ENCODE results near the gene OPA3.

OPA3 gene

DNA sequence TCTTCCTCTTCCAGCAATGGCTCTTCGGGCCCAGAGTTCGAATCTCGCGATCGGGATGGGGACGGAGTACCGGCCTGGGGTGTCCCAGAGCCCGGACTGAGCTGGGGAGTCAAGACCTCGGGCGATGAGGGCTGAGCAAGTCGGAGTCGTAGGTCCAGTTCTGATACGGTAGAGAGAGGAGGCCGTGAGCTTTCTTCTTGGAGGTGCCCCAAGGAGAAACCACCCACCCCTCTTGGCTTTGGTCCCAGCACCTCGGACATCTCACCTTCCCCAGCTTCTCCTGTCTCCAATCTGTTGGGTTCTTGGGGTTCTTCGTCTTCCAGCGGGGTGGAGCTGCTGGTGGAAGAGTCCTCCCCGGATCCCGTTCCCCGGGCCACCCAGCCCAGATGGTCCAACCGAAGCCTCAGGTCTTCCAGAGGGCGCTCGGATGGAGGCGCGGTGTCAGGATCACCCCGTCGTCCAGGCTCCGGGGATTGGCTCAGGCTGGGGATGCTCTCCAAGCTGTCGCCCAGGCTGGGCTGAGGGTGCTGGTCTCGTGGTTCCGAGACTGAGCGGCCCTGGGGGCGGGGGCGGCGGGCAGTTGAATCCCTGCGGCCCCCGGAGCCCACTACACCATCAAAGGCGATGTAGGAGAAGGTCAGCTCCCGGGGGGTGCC is 90.2 kb downstream of the OPA3 start:
- CTCF ChIA-PET = interaction anchor here (0.8 to 6.4 kb wide), 18 partner anchors 9 to 184 kb away, joined by 3 to 99 read pairs (median 4); partner anchors contain the start of genes GIPR and VASP
- no peak for TF ChIP-seq CTCF (IDR thresholded peaks at IDR 0.05; ENCODE audit: control extremely low read depth, extremely low read depth, low read depth, missing control alignments)
- POLR2A ChIA-PET = interaction anchor here (0.8 kb wide), 1 partner anchor 9 kb away, joined by 3 read pairs; no protein-coding TSS in a partner anchor
- DNase-seq (ENCODE audit: extremely low spot score) = no peak

DNA sequence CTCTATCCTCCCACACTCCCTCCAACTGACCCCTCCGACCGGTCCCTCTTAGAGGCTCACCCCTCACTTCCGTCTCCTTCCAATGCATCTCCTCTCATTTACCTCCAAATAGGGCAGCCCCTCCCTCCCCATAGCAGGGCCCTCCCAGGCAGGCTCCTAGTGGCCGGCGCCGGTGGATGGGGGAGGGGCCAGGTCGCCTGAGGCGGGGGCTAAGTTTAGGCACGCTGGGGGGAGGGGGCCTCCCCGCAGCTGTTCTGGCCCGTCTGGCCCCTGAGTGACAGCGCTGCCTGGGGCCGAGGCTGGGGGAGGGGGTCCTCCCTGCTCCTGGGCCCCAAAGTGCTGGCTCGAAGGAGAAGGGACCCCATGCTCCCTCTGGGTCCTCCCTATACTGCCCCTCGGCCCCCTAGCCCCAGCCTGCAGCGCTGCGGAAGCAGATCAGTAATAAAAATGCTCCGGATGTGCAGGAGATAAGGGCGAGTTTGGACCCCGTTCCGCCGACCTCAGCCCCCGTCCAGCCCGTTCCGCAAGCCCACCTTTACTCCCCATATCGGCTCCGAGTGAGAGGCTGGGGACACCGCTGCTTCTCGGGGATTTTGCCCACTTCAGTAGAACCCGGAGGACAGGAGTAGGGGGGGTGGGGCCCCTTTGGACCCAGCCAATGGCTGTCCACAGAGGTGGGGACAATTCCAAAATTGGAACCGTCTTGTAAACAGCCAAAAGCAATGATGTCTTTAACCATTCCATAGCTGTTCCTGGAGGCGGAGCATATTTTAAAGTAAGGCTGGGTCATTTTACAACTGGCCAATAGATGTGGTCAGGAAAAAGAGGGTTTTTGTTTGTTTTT is 91.8 kb downstream of the OPA3 start:
- ChIA-PET POLR2A (no interaction called here), CTCF (interaction anchor here (1.0 to 1.5 kb wide), 4 partner anchors 13 to 66 kb away, joined by 3 to 7 read pairs (median 5); partner anchors contain the start of gene VASP)
- no peak for TF ChIP-seq CTCF (IDR thresholded peaks at IDR 0.05; ENCODE audit: control extremely low read depth, extremely low read depth, low read depth, missing control alignments)
- DNase-seq (ENCODE audit: extremely low spot score) = peak; percentile 78

- ChIA-PET POLR2A (no interaction called here), CTCF (interaction anchor here (1.1 to 1.5 kb wide), 2 partner anchors 13 to 15 kb away, joined by 3 to 7 read pairs; partner anchors contain the start of gene VASP)
- TF ChIP-seq CTCF (IDR thresholded peaks at IDR 0.05; ENCODE audit: control extremely low read depth, extremely low read depth, low read depth, missing control alignments) = no peak
- DNase-seq (ENCODE audit: extremely low spot score) = no peak
Measured at GRCh38 chr19:45492137-45492626, 92.4 kb downstream of the OPA3 start.

- ChIA-PET POLR2A (interaction anchor here (0.8 kb wide), 1 partner anchor 16 kb away, joined by 4 read pairs; no protein-coding TSS in a partner anchor), CTCF (interaction anchor here (0.8 to 7.5 kb wide), 6 partner anchors 9 to 153 kb away, joined by 3 to 91 read pairs (median 4); no protein-coding TSS in a partner anchor)
- DNase-seq (ENCODE audit: extremely low spot score) = no peak
- no peak for TF ChIP-seq CTCF (IDR thresholded peaks at IDR 0.05; ENCODE audit: control extremely low read depth, extremely low read depth, low read depth, missing control alignments)
Measured at GRCh38 chr19:45489216-45489855, 95.3 kb downstream of the OPA3 start.

DNA sequence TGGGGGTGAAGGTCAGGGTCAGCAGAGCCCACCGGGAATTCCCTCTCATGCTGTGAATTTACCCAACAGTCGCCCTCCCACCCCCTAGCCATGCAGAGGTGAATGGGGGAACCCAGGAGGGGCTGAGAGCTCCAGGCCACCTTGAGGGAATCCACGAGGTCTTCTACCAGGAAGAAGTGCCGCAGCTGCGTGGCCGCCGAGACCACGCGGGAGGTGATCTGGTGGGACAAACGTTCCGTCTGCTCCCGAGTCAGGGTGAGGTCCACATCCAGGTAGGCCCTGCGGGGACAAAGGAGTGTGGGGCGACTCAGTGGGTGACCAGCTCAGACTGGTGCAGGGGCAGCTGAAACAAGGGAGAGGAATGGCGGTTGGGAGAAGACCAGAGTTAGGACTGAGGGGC is 95.9 kb downstream of the OPA3 start:
- no peak for TF ChIP-seq CTCF (IDR thresholded peaks at IDR 0.05; ENCODE audit: control extremely low read depth, extremely low read depth, low read depth, missing control alignments)
- DNase-seq (ENCODE audit: extremely low spot score) = no peak
- CTCF ChIA-PET = interaction anchor here (0.8 to 7.5 kb wide), 4 partner anchors 14 to 153 kb away, joined by 3 to 91 read pairs (median 10); no protein-coding TSS in a partner anchor
- POLR2A ChIA-PET = interaction anchor here (0.6 to 0.8 kb wide), 2 partner anchors 15 to 35 kb away, joined by 4 to 11 read pairs; no protein-coding TSS in a partner anchor
